GM18873 (cell line): Measurements from ENCODE around the gene SMIM10L1.

Experiments used
- ATAC-seq: cut with Tn5 transposase; IDR thresholded peaks from one replicate; pipeline ENCODE4 v1.9.1; 2021; ENCODE audit warnings: mild to moderate bottlenecking, moderate library complexity, moderate number of reproducible peaks; ENCODE audit not compliant: unreplicated experiment, low FRiP score

The SMIM10L1 gene

GRCh38 chr12:11182529-11182928, 11.5 kb downstream of the SMIM10L1 start:
- no peak for ATAC-seq

- no peak for ATAC-seq
Measured at GRCh38 chr12:11183011-11183410, 12.0 kb downstream of the SMIM10L1 start.

GRCh38 chr12:11186837-11187236, 15.8 kb downstream of the SMIM10L1 start, which contains the start of gene TAS2R42:
TSS of gene TAS2R42 (minus strand) at chr12:11186937. CDS start at chr12:11186937, 0 bp downstream.
- no peak for ATAC-seq

- no peak for ATAC-seq
Measured at GRCh38 chr12:11202811-11203210, 31.8 kb downstream of the SMIM10L1 start.

DNA sequence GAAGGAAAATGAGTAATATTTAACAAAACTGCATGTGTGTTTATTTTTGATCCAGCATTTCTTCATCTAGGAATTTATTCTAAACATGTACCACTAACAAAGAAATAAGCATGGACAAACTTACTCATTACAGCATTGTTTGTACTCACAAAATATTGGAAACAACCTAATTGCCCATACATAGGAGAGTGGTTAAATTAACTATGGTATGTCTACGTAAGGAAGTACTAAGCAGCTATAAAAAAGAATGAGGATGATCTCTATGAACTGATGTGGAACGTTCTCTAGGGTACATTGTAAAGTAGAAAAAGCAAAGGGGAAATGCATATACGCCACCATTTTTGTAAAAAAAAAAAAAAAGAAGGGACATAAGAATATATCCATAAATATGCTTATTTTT, 33.2 kb downstream of the SMIM10L1 start:
- ATAC-seq: no peak

DNA sequence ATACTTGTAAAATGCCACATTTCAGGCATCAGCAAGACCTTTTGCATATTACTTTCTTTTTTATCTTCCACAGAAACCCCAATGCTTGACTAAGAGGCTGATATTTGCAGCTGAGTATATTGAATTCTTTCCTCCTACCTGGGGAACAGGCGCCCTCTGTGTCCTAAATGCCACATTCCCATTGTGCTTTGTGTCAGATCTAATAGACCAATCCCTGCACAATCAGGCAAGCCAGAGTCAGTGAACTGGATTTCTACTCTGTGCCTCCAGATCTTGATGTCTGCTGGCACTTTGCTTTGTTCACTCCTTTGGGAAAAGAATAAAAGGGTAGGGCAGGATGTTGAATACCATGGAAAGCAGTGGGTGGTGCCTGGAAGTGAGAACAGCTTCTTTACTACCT, 38.1 kb downstream of the SMIM10L1 start:
- ATAC-seq: no peak
